GM12878 (cell line): ENCODE data around the gene PDE7B.

Source experiments
- HDGF ChIP-seq: fragments of 450-650 bp; IDR thresholded peaks from 2 replicates; pipeline ENCODE4 v1.6.1; 2016; ENCODE audit warnings: antibody characterized with exemption
- IRF3 ChIP-seq: fragments of 450-650 bp; IDR thresholded peaks from 2 replicates; pipeline ENCODE4 v1.6.1; 2014; ENCODE audit warnings: mild to moderate bottlenecking
- IRF5 ChIP-seq: fragments of 450-650 bp; IDR thresholded peaks from 2 replicates; pipeline ENCODE4 v1.6.1; 2017; ENCODE audit warnings: borderline replicate concordance
- JUND ChIP-seq: IDR thresholded peaks from 2 replicates; pipeline ENCODE4 v1.6.1; 2012; ENCODE audit warnings: low read depth, mild to moderate bottlenecking, low read length, improper control_type of control experiment, moderate library complexity
- RAD21 ChIP-seq: IDR thresholded peaks from 2 replicates; pipeline ENCODE4 v1.6.1; 2011; ENCODE audit warnings: mild to moderate bottlenecking, low read depth, low read length, moderate library complexity; ENCODE audit not compliant: insufficient read depth
- SP1 ChIP-seq: IDR thresholded peaks from one replicate; pipeline ENCODE4 v1.6.1; 2011; ENCODE audit warnings: low read depth, low read length
- YY1 ChIP-seq: IDR thresholded peaks from 2 replicates; pipeline ENCODE4 v1.6.1; 2011; ENCODE audit warnings: low read depth, mild to moderate bottlenecking, low read length
- TF ChIP-seq, protein P1 (sequence below): IDR thresholded peaks from 2 replicates; pipeline ENCODE4 v1.6.1; 2011; ENCODE audit warnings: low read depth, low read length, improper control_type of control experiment, borderline replicate concordance

DNA sequence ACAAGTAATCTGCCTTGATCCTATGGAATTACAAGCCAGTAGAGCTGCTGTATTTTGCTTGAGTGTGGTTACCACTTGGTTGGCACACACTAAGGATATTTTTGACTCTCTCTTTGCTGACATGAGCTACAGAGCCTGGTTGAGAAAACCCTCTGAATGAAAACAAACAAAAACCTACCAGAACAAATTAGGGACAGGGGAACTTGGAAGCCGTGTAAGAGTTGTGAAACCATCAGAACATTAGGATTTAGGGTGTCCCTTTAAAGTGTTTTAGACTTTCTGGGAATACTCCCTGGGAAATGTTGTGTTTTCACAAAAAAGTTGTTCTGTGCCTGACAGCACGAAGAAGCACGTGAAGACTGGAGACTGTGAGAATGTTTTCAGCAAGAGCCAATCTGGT, 20.5 kb upstream of the PDE7B start:
- TF ChIP-seq IRF5 (no peak), SP1 (no peak), YY1 (no peak), HDGF (no peak), RAD21 (no peak), IRF3 (no peak), JUND (no peak)
- TF ChIP-seq, protein P1, sequence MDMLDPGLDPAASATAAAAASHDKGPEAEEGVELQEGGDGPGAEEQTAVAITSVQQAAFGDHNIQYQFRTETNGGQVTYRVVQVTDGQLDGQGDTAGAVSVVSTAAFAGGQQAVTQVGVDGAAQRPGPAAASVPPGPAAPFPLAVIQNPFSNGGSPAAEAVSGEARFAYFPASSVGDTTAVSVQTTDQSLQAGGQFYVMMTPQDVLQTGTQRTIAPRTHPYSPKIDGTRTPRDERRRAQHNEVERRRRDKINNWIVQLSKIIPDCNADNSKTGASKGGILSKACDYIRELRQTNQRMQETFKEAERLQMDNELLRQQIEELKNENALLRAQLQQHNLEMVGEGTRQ = no peak
